ENCODE data around the gene LRRFIP1. TPM values are rescaled to one million over a fixed set of nuclear protein-coding genes. Genes with fewer than 3 reads are reported as not detected.

The LRRFIP1 gene
- total and polyA plus RNA-seq, 2 of the 13 experiments (the other 11 are each of a cell fraction or from before 2014, with no cell fraction given) = 15.9 to 40.5 TPM

GRCh38 chr2:237590272-237591140, 36.9 kb upstream of the LRRFIP1 start, which contains the start of gene RAB17 (continued):
- no peak for TF ChIP-seq DMTF1 (CRISPR knock-in tag; IDR thresholded peaks at IDR 0.05)
- TF ChIP-seq YEATS4 (CRISPR knock-in tag; IDR thresholded peaks at IDR 0.05; ENCODE audit: borderline replicate concordance) = peak; percentile 88; the same call in 1 of the 2 replicates
- no peak; the same call in 1 of the 2 replicates for TF ChIP-seq HCFC1 (IDR thresholded peaks at IDR 0.05; ENCODE audit: low read depth, low read length)
- TF ChIP-seq ZBTB25 (CRISPR knock-in tag; IDR thresholded peaks at IDR 0.05) = peak; percentile 79
- TF ChIP-seq, protein P1, sequence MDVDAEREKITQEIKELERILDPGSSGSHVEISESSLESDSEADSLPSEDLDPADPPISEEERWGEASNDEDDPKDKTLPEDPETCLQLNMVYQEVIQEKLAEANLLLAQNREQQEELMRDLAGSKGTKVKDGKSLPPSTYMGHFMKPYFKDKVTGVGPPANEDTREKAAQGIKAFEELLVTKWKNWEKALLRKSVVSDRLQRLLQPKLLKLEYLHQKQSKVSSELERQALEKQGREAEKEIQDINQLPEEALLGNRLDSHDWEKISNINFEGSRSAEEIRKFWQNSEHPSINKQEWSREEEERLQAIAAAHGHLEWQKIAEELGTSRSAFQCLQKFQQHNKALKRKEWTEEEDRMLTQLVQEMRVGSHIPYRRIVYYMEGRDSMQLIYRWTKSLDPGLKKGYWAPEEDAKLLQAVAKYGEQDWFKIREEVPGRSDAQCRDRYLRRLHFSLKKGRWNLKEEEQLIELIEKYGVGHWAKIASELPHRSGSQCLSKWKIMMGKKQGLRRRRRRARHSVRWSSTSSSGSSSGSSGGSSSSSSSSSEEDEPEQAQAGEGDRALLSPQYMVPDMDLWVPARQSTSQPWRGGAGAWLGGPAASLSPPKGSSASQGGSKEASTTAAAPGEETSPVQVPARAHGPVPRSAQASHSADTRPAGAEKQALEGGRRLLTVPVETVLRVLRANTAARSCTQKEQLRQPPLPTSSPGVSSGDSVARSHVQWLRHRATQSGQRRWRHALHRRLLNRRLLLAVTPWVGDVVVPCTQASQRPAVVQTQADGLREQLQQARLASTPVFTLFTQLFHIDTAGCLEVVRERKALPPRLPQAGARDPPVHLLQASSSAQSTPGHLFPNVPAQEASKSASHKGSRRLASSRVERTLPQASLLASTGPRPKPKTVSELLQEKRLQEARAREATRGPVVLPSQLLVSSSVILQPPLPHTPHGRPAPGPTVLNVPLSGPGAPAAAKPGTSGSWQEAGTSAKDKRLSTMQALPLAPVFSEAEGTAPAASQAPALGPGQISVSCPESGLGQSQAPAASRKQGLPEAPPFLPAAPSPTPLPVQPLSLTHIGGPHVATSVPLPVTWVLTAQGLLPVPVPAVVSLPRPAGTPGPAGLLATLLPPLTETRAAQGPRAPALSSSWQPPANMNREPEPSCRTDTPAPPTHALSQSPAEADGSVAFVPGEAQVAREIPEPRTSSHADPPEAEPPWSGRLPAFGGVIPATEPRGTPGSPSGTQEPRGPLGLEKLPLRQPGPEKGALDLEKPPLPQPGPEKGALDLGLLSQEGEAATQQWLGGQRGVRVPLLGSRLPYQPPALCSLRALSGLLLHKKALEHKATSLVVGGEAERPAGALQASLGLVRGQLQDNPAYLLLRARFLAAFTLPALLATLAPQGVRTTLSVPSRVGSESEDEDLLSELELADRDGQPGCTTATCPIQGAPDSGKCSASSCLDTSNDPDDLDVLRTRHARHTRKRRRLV (CRISPR knock-in tag; IDR thresholded peaks at IDR 0.05) = 0 out of 2 replicates have a peak, but pooled peaks have one; percentile 85
- TF ChIP-seq ZNF263 (CRISPR knock-in tag; IDR thresholded peaks at IDR 0.05) = peak; percentile 95
- TF ChIP-seq ZNF580 (CRISPR knock-in tag; IDR thresholded peaks at IDR 0.05; ENCODE audit: borderline replicate concordance, low read depth) = peak; percentile 94; the same call in 1 of the 2 replicates
- no peak for TF ChIP-seq CERS6 (CRISPR knock-in tag; IDR thresholded peaks at IDR 0.05)
- TF ChIP-seq ZSCAN21 (CRISPR knock-in tag; IDR thresholded peaks at IDR 0.05; ENCODE audit: borderline replicate concordance) = peak; percentile 91
- TF ChIP-seq, protein P2, sequence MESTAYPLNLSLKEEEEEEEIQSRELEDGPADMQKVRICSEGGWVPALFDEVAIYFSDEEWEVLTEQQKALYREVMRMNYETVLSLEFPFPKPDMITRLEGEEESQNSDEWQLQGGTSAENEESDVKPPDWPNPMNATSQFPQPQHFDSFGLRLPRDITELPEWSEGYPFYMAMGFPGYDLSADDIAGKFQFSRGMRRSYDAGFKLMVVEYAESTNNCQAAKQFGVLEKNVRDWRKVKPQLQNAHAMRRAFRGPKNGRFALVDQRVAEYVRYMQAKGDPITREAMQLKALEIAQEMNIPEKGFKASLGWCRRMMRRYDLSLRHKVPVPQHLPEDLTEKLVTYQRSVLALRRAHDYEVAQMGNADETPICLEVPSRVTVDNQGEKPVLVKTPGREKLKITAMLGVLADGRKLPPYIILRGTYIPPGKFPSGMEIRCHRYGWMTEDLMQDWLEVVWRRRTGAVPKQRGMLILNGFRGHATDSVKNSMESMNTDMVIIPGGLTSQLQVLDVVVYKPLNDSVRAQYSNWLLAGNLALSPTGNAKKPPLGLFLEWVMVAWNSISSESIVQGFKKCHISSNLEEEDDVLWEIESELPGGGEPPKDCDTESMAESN (CRISPR knock-in tag; conservative IDR thresholded peaks at IDR 0.05) = peak; percentile 91
- TF ChIP-seq NCOA1 (CRISPR knock-in tag; IDR thresholded peaks at IDR 0.05) = 0 out of 2 replicates have a peak, but pooled peaks have one; percentile 63
- peak; percentile 97 for TF ChIP-seq ZNF709 (CRISPR knock-in tag; IDR thresholded peaks at IDR 0.05)
- no peak for TF ChIP-seq SETDB1 (CRISPR knock-in tag; IDR thresholded peaks at IDR 0.05; ENCODE audit: borderline replicate concordance)
- TF ChIP-seq, protein P3, sequence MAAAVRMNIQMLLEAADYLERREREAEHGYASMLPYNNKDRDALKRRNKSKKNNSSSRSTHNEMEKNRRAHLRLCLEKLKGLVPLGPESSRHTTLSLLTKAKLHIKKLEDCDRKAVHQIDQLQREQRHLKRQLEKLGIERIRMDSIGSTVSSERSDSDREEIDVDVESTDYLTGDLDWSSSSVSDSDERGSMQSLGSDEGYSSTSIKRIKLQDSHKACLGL (CRISPR knock-in tag; IDR thresholded peaks at IDR 0.05) = peak; percentile 85
- TF ChIP-seq ZMYM2 (CRISPR knock-in tag; IDR thresholded peaks at IDR 0.05) = peak; percentile 100

Data from HepG2 (cell line).